Subcutaneous adipose tissue (tissue), 4 donors: Measurements from ENCODE around the gene APBA3. TPM values are rescaled to one million over a fixed set of nuclear protein-coding genes. Genes with fewer than 3 reads are reported as not detected.

Experiments
- CTCF ChIP-seq: fragments of 450-650 bp; IDR thresholded peaks from one replicate; pipeline ENCODE4 v1.5.1; 2016; ENCODE audit warnings: low read depth, mild to moderate bottlenecking, control low read depth, antibody characterized with exemption, moderate library complexity
- total RNA-seq, 4 donors: library from RNA; depleted of rRNA; stranded (reverse); fragments of >200 nt; gene quantifications; one replicate each; pipeline ENCODE4 v1.1.0, GENCODE V29; 2016

APBA3 gene
- total RNA-seq, 4 donors from 2014 or later: 12.4 to 31.3 (median 15.4) TPM

DNA sequence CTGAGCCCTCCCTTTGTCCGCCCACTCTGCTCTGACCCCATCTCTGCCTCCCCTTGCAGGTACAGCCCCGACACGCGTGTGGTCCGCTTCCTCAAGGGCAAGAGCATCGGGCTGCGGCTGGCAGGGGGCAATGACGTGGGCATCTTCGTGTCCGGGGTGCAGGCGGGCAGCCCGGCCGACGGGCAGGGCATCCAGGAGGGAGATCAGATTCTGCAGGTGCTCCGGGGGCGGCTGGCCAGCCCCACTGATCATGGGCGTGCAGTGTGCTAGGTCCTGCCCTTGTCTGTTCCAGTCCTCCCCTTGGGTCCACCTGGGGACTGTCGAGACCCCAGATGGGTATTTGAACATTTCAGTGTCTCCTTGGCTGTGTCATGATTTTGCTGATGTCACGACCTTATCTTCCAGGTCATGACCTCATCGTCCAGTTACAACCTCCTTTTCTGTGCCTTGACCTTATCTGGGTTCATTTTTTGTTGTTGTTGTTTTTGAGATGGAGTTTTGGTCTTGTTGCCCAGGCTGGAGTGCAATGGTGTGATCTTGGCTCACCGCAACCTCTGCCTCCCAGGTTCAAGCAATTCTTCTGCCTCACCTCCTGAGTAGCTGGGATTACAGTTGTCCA lies 25.3 kb downstream of the APBA3 start:
- TF ChIP-seq CTCF: no peak

DNA sequence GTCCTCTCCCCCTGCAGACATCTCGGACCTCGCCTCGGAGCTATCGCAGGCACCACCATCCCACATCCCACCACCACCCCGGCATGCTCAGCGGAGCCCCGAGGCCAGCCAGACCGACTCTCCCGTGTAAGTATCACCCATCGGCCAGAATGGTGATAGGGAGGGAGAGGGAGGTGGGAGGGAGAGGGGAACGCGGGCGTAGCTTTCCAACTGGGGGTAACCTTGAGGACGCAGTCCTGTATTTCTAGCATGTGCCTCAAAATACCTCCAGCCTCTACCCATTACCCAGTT lies 27.2 kb downstream of the APBA3 start:
- no peak for TF ChIP-seq CTCF

GRCh38 chr19:3733549-3734309 lies 27.8 kb downstream of the APBA3 start:
- no peak for TF ChIP-seq CTCF

GRCh38 chr19:3732108-3732507 lies 29.4 kb downstream of the APBA3 start:
- no peak for TF ChIP-seq CTCF

DNA sequence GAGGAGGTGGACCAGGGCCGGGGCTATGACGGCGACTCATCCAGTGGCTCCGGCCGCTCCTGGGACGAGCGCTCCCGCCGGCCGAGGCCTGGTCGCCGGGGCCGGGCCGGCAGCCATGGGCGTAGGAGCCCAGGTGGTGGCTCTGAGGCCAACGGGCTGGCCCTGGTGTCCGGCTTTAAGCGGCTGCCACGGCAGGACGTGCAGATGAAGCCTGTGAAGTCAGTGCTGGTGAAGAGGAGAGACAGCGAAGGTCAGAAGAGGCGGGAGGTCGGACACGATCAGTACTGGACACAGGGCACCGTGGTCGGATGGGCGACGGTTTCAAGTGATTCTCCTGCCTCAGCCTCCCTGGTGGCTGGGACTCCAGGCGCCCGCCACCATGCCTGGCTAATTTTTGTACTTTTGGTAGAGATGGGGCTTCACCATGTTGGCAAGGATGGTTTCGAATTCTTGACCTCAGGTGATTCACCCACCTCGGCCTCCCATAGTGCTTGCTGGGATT lies 31.0 kb downstream of the APBA3 start:
- no peak for TF ChIP-seq CTCF

DNA sequence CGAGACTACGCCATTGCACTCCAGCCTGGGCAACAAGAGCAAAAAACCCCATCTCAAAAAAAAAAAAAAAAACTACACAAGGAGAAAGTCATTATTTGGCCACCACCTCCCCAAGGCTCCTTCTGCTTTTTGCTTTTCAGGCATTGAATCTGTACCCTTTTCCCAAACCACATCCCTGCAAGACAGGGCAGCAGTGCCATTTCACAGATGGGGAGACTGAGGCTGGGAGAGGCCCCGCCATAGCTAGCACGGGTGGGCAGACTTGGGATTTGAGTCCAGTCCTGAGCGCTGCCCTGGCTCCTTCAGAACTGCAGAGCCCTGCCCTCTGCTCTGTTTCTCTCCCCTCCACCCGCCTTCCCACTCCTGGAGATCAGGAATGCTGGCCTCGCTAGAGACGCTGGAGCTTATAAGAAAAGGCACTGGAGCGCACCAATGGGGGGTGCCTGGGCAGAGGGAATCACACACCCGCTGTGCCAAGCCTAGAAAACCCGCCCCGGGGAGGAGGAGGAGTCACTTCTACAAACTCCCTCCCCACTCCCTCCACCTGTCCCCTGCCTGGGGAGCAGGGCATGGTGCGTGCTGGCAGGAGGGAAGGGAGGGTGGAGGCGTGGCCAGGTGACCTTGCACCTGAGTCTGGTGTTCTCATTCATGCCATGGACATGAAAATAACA lies 35.7 kb downstream of the APBA3 start:
- TF ChIP-seq CTCF: no peak

GRCh38 chr19:3725121-3725520 lies 36.4 kb downstream of the APBA3 start:
- TF ChIP-seq CTCF: no peak
